T-helper 1 cell (primary cell): ENCODE data around the gene TMEM11.

Experiments used
- DNase-seq, 5 donors: peaks; one replicate each; pipeline ENCODE4 v3.0.0-alpha.2; 2012 to 2020

TMEM11 gene

DNA sequence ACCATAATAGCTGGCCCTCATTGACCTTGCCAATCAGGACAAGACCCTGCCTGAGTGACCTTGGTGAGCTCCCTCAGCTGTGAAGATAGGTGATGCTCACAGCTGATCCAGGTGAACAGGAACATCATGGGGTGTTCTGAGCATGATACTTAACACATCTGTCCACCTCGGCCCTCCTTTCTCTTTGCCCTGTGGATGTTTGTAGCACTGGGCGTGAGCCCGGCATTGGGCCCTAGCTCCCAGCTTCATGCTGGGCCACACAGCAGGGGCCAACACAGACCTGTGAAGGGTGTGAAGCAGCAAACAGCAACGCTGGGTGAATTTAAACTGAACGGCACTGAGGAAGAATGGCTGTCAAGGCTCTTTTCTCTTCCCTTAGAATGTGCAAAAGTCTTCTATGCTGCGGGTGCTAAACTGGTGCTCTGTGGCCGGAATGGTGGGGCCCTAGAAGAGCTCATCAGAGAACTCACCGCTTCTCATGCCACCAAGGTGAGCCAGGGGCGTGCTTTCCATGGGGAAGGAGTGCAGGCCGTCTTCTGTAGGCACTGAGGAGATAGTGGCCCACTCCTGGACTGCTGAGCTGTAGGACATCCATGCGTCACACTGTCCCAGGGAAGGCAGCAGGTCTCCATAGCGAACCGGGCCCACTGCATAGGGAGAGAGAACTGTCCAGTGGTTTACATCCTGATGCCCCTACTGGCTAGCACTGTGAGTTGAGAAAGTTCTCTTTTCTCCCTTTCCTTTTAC lies 35.9 kb downstream of the TMEM11 start:
- no peak for DNase-seq

DNA sequence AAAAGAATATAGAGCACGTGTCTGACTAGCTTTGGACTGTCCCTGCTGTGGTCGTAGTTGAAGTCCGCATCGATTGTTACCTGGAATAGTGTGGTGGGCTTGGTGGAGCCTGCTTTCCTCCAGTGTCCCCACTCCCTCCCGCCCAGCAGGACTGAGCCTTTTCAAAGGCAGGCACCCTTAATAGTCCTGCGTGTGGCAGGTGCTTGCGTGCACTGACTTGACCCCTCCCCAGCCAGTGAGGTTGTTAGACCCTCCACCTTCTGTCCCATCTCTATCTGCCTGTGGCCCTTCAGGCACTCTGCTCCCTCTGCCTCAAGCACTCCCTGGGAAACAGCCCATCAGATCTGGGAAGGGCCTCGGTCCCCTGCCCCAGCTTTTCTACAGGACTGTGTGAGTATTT lies 36.6 kb downstream of the TMEM11 start:
- DNase-seq, result no peak

DNA sequence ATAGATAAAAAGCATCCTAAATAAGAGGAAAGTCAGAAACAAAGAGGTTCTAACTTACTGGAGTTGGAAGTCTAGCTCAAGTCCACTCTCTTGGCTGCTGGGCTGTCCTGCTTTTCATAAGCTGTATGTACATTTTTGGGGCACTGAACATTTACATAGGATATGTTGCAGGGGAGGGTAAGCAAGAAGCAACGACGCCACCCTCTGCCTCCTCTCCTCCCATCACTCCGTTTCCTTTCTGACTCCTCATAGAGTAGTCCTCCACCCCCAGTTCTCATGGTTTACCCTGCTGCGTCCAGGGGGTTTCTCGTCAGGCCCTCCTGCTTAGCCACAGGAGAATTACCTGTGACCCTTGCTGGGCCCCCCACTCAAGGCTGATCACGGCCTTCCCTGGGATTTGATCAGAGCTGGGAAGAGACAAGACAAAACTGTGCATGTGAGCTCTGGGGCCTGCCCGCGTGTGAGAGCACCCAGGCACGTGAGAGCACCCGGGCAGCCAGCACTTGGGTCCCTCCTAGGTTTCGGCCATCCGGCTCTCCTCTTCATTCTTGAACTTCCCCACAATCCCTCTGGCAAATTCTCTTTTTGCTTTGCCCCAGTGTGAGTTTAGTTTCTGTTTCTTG lies 37.1 kb downstream of the TMEM11 start:
- DNase-seq, result no peak

DNA sequence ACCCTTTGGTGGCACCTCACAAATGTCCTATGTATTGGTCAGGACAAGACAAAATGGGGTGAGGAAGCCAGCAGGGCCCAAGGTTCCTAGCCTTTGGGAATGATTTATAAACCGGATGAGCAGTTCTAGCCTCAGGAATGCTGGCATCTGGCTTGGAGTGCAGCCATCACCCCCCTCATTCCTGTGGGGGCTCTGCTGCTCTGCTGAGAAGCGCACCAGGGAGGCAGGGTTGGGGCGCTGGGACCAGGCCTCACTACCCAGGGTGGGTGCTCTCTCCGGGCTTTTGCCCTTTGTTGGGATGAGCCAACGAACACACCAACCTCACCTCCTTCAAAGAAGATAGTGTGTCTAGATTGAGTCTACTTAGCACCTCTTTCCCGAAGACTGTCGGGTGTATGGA lies 39.2 kb downstream of the TMEM11 start:
- DNase-seq, result no peak

DNA sequence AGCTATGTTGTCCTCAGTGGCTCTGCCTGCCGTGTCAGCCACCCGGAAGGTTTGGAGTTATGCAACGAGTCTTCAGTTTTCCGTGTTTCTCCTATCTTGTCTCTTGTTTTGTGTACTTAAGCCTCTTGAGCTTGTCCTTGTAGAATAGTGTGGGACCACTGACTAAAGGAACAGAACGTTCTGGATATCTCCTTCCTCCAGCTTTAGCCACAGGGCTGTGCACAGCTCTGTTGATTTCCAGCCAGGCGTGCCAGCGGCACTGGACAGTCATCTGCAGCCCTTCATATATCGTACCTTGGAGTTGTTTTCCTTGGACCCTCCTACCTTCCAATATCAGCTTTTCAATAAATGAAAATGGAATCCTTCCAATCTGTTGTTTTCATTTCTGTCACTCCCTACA lies 39.8 kb downstream of the TMEM11 start:
- DNase-seq, result no peak

DNA sequence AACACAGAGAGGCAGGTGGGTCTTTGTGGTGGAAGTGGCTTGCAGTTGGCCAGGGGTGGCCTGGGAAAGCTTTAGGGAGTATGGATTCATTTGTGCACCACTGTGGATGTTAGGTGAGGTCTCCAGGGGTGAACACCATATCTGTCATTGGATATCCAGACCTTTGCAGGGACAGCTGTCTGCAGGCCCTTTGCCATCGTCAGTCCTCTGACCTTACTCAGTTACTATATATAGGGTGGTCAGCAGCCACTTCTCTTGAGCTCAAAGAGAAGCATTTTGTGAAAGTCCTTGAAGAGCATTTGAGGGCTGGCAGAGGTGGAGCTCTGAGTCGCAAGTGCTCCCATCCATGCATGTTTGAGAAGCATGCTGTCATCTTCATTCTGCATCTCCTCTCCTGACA lies 40.4 kb downstream of the TMEM11 start:
- no peak for DNase-seq

DNA sequence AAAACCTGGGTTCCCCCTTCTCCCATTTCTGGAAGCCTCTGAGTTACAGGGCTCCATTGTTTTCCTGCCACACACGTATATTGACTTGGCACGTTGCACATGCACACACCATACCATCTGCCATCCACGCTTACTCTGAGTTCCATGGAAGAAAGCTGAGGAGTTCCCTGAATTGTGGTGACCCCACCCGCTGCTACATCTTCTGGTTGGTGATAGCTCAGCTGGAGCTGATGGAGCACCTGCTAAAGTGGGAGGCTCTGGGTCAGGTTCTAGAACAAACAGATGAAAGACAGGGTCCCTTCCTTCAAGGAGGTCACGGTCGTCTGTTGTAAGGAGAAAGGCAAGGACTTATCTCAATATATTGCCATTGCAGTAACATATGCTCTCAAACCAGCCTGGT lies 41.1 kb downstream of the TMEM11 start:
- no peak for DNase-seq

DNA sequence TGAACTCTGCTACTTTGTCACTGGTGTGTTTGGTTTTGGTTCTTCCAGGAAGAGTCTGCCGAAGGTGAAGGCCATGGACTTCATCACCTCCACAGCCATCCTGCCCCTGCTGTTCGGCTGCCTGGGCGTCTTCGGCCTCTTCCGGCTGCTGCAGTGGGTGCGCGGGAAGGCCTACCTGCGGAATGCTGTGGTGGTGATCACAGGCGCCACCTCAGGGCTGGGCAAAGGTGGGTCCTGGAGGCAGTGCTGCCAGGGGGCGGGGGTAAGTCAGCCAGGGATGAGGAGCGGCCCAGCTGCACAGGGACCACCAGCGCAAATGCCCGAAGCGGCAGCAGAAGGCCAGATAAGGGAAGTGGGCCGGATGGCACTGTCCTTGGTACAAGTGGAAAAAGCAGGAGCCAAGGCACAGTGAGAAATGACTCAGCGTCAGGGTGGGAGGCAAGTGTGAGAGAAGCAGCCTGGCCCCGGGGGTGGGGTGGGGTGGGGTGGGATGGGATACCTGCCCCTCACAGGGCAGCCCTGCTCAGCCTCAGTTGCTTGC lies 41.9 kb downstream of the TMEM11 start:
- no peak for DNase-seq

DNA sequence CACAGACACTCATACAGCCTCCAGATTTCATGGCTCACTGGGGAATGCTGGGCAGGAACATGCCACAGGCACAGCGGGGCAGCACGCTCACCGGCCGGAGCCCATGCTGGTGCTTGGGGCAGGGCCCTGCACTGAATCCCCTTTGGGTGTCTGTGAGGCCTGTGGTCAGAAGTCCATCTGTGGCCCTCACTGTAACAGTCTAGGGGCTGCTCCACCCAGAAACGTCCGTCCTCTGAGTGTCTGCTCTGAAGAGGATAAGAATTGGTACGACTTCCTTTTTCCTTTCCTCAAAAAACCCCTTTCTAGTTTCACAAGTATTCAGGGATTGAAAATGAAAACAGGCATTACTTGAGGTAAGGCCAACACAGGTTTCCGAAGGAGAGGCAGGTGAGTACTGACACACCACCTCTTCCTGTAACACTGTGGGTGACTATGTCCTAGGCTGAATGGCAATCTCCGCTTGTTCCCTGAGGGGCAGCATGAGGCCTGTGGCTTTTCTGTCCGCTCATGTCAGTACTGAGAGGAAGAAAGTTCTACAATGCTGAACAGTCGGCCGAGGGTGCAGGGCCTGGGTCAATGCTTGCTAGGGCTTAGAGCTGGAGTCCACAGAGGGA lies 42.5 kb downstream of the TMEM11 start:
- no peak for DNase-seq

DNA sequence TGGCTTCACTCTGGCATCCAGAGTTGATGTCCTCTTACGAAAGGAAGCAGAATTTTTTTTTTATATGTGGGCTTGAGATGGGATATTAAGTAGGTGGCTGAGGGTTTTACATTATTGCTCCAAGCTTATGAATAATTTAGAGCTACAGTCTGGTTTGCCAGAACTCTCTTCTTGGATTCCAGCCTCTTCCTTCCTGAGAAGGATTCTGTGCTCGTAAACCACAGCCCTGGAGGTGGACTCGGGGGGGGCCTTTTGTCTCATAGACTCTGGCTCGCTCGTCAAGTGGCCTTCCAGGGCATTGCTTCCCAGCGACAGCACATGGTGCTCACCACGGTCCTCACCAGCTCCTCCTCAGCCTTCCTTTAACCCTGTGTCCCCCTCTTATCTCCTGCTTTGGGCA lies 43.2 kb downstream of the TMEM11 start:
- DNase-seq, result no peak

DNA sequence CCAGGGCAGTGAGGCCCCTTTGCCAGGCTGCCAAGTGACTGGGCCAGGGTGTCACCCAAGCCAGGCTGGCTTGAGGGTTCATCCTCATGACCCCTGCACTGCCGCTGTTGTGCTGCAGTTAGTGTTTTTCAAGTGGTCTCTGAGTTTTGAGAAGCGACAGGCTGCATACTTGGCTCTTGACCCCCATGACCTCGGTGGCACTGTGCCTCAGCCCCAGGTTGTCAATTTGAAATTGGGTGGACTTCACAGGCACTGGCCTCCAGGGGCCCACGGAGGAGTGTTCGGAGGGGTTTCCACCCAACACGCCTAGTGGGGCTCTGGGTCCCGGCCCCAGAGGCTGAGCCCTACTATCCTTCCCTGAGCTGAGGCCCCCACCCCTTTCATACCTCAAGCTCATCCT lies 44.5 kb downstream of the TMEM11 start:
- DNase-seq, result no peak

DNA sequence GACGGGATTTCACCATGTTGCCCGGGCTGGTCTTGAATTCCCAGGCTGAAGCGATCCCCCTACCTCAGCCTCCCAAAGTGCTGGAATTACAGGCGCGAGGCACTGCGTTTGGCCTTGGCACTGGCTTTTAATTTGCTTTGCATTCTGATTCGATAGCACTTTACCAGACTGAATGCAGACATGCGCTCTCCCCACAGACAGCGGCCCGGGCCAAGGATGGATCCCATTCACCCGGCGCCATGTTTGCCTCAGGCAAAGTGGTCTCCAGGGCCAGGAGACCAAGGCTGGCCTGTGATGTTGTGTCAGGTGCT lies 45.5 kb downstream of the TMEM11 start:
- no peak for DNase-seq

DNA sequence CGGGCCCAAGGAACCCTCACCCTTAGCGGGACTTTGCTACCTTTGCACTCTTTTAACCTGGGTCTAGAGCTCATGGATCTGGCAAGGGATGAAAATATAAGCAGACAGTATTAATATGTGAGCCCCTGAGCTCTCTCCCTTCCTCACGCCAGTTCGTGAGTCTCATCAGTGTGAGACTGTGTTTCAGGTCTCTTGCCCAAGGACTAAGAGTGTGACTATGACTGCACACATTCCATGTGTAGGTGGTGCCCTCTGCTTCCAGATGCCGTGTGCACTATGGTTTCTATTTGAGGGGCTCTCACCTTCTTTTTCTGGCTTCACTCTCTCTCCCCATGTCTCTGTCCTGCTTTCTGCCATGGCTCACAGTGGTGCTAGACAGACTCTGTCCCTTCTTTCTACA lies 46.7 kb downstream of the TMEM11 start:
- DNase-seq, result no peak

DNA sequence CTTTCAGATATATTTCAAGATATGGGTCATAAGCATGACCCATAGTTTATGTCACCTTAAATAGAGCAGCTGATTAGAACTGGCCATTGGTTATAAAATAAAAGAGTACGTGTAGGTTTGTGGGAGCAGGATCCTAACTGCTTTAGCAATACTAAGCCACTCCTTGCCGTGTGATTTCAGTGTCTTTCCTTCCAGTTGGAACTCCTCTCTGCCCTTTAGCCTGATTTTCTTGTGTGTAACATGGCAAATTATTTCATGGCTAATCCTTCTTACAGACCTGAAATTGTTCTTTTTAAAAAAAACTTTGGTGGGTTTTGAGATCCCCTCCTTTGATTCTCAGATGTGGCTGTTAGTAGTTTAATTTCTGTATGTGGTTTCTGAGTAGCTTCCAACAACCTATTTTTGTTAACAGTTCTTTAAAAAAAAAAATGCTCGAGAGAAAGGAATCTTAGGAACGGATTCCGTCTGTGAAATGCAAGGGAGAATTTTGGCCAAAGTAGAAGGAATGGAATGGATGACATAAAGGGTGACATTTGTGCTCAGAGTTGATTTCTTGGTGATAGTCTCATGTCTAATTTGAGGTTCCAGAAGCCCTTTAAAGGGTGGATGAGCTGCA lies 47.3 kb downstream of the TMEM11 start:
- DNase-seq, result no peak

DNA sequence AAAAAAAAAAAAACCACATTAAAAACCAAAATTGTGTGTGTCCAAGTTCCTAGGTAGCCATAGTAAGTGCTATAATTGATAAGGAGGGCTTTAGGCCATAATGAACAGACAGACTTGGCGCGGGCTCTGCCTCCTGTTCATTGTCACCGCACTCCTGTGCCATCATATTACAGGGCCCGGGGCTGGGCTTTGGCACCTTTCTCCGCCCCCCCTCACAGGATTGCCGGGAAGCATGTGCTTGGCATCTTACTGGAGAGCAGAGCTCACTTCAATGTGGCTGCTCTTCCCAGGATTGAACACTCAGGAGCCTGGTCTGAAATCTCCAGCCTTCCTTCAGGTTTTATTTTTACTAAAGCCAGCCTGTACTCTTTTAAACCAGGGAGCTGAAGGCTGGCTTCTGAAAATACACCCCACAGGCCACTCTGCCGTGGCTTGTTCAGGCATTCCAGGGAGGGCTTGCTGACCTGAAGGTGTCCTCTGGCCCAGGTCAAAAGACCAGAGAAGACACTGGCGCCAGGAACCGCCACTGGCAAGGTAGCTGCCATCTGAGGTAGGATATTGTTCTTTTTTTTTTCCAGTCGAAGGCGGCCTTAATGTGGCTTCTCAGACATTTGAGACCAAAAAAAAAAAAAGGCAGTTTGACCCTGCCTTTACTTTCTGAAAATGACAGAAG lies 47.9 kb downstream of the TMEM11 start:
- no peak for DNase-seq

DNA sequence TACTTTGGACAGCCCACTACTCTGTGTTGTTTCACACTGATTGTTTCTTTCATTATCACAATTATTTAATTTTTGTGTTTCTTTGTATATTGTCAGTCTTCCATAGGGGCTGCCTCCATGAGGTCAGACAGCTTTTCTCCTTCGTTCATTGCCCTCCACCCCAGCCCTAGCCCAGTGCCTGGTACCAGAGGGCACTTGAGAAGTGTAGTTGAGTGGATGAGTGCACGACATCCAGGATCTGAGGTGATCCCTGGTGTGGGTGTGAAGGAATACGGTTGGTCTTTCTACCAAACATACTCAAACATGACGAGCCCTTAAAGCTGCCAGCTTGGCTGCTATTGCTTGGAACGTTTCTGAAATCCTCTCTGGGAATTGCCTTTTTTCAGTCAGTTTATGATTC lies 49.3 kb downstream of the TMEM11 start:
- DNase-seq, result no peak

DNA sequence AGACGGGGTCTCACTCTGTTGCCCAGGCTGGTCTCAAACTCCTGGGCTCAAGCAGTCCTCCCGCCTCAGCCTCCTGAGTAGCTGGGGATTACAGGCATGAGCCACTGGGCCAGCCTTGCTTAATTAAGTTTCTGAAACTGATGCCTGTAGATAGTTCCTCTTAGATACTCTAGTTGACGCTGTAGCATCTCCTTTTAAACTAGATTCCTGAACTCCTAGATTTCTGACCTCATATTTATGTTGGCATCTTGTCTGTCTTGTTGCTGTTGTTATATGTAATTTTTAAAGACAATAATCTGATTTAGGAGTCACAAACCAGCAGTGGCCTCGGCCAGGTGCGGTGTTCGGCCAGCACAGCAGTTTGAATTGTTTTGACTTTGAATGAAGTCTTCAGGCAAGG lies 49.7 kb downstream of the TMEM11 start:
- no peak for DNase-seq

DNA sequence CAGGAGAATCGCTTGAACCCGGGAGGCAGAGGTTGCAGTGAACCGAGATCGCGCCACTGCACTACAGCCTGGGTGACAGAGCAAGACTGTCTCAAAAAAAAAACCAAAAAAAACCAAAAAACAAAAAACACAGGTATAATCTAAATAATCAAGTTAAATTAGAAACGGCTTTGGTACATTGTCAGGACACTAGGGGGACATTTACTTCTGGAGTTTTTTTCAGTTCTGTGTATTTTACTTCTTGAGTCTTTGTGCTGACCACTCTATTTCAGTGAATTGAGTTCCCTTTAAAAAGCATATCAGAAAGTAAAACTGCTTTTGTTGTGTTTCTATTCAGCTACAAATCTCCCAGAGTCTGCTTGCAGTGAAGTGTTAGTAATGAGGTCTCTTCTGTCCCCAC lies 50.9 kb downstream of the TMEM11 start:
- DNase-seq, result no peak

DNA sequence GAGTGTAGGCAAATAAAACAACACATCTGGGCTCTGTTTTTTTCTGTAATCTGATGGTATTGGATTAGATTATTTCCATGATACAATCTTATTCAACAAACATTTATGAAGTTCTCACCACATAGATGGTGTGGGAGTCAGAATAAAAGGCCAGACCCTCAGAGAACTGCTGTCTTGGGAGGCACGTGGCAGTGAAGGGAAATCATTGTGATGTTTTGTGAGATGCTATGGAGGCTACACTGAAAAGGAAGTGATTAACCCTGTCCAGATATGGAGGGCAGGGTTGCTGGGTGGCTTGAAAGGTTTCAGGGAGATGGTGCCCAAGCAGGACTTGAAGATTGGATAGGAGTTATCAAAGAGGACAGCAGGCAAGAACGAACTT lies 51.6 kb downstream of the TMEM11 start:
- no peak for DNase-seq

DNA sequence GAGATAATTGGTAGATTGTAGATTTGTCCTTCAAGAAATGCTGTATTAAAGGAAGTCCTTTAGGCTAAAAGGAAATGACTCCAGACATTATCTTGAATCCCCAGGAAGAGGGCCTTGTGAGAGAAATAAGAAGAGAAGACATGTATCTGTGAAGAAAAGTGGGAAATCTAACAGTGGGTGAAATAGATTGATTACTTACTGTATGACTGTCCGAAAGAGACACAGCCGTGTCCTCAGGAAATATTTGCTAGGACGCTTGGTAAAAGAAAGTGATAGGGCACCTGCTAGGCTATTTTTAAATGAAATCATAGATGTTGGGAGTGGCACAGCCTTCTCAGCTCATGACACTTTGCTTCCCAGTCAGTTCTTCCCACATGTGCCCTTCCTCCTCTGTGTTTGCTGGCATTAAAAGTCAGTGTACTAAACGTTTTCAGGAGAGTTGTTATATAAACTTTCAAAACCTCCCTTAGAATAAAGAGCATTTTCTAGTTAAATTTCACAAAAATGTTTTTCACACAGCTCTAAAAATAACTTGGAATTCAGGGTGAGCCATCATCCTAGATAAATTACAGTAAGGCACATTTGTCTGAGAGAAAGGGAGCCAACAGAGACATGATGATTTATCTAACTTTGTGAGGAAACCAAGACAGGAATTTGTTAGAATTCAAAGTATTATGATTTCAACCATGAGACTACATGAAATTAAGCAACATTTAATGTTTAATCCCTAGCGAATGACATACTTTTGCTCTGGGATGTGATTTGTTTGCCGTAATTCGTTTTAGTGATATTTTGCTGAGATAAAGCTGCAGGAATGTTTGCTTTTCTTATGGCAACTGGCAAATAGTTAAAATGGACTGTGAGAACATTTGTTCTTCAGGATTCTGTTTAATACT lies 52.2 kb downstream of the TMEM11 start:
- no peak for DNase-seq

DNA sequence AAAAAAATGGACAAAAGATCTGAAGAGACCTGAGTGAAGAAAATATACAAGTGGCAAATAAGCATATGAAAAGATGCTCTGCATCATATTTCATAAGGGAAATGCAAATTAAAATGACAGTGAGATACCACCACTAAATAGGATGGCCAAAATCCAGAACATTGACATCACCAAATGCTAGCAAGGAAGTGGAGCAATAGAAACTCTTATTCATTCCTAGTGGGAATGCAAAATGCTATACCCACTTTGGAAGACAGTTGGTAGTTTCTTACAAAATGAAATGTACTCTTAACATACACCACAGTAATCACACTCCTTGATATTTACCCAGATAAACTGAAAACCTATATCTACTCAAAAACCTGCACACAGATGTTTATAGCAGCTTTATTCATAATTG lies 53.6 kb downstream of the TMEM11 start:
- no peak for DNase-seq
